GM12874 (cell line): ENCODE data around the gene RELL1.

Experiments
- TF ChIP-seq, protein P1 (sequence below): IDR thresholded peaks from 2 replicates; pipeline ENCODE4 v1.5.1; 2011; ENCODE audit warnings: low read depth, mild to moderate bottlenecking, control low read depth, low read length, moderate library complexity; ENCODE audit not compliant: insufficient read depth

The RELL1 gene, protein sequence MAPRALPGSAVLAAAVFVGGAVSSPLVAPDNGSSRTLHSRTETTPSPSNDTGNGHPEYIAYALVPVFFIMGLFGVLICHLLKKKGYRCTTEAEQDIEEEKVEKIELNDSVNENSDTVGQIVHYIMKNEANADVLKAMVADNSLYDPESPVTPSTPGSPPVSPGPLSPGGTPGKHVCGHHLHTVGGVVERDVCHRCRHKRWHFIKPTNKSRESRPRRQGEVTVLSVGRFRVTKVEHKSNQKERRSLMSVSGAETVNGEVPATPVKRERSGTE

DNA sequence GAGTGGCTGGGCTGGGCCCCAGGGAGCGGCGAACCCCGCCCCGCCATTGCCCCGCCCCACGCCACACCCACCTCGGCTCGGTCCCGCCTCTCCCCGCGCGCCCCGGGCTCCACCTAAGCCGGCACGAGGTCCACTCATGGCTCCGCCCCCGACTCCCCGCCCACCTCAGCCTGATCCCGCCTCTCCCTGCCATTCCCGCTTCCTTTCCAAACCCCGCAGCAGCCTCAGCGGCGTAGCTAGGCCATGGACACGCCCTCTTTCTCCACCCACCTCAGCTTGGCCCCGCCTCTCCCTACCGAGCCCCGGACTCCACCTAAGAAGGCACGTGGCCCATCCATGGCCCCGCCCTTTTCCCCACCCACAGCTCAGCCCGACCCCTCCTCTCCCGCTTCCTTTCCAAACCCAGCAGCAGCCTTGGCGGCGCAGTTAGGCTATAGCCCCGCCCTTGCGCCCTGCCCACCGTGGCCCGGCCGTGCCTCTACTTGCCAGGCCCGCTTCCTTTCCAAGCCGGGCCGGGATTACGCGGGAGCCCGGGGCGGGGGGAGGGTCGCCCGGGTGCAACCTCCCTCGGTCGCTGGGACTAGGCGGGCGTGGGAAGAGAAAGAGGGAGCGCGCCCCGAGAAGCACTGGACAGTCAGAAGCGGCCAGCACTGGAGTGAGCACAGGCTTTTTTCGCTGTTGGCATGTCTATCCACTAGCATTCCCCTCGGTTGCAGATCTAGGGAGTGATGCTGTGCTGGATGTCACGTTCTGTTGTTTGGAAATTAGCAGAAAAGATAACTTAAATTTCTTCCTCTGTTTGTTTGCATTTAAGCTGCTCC, at the start of gene RELL1:
Gene RELL1, minus strand, starts transcription at position 4 of the 821 bp plus-strand sequence. CDS start 89 bp downstream, outside the sequence.
- TF ChIP-seq, protein P1, sequence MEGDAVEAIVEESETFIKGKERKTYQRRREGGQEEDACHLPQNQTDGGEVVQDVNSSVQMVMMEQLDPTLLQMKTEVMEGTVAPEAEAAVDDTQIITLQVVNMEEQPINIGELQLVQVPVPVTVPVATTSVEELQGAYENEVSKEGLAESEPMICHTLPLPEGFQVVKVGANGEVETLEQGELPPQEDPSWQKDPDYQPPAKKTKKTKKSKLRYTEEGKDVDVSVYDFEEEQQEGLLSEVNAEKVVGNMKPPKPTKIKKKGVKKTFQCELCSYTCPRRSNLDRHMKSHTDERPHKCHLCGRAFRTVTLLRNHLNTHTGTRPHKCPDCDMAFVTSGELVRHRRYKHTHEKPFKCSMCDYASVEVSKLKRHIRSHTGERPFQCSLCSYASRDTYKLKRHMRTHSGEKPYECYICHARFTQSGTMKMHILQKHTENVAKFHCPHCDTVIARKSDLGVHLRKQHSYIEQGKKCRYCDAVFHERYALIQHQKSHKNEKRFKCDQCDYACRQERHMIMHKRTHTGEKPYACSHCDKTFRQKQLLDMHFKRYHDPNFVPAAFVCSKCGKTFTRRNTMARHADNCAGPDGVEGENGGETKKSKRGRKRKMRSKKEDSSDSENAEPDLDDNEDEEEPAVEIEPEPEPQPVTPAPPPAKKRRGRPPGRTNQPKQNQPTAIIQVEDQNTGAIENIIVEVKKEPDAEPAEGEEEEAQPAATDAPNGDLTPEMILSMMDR = no peak

DNA sequence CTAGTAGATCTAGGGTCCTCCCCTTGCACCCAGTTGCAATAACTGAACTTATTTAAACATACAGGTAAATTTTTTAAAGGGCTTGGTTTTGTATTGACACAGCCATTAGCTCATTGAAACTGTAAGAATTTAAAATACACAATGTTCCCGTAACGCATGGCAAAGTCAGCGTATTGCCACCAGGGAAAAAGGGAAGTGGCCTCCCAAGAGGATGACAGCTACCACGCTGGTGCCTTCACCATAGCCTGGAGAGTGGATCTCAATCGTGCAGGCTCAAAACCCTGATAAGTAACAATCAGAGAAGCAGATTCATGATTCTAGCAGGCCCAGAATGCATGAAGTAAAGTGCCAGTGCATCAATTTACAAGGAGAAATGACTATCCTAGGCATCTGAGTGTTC, 49.4 kb upstream of the RELL1 start:
- TF ChIP-seq, protein P1 = no peak

DNA sequence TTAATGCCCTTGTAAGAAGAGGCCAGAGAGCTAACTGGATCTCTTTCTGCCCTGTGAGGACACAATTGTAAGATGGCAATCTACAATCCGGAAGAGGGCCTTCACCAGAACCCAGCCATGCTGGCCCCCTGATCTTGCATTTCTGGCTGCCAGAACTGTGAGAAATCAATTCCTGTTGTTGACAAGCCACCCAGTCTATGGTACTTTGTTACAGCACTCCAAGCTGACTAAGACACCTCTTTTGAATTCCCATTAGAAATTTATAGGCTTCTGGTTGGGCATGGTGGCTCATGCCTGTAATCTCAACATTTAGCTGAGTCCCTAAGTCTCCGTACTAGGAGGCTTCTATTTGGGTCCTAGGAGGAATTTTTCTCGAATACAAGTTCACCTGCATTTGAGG, 48.8 kb upstream of the RELL1 start:
- TF ChIP-seq, protein P1 = no peak

DNA sequence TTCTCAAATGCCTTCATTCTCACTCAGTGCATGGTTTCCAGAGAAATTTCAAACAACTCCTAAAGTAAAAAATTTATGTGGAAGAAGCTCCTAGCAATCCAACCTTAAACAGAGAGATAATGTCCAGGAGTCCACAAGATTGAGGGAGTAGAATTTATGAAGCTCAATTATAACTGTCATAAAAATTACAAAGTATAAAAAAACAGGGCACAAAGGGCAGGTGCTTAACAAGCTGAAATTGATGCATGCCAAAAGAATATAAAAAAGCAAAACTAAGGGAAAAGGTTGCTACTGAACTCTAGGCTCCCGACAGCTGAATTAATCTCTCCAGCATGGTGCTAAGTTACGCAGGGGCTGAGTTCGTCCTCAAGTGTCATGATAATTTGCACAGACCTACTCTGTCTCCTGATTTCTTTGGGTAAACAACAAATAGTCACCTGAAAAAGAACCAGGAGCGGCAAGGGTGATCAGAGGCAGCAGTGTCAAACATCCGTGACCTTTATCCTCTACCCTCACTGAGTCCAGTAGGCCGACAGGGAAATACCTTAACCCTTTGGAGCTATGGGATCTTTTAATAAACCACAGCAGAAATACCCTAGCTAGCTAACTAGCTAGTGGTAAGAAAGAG, 47.2 kb upstream of the RELL1 start:
- TF ChIP-seq, protein P1 = no peak

DNA sequence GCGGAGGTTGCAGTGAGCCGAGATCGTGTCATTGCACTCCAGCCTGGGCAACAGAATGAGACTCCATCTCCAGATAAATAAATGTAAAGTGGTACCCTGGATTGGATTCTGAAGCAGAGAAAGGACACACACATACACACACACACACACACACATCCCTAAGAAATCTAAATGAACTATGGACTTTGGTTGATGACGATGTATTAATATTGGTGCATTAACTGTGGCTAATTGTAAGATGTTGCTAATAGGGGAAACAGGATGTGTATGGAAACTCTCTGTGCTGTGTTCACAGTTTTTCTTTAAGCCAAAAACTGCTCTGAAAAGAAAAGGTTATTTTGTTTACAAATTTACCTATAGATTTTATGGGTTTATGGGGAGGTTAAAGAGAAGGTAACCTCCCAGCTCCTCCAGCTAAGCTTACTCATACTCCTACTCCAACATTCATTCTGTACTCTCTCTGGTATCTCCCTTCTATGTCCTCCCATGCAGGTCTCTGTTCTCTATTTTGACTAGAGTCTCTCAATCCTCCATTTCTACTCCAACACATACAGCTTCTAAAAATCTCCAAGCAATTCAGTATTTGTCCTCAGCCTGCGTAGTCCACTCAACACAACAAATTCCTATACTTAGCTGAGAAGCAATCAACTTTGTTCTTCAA, 46.5 kb upstream of the RELL1 start:
- TF ChIP-seq, protein P1 = no peak

DNA sequence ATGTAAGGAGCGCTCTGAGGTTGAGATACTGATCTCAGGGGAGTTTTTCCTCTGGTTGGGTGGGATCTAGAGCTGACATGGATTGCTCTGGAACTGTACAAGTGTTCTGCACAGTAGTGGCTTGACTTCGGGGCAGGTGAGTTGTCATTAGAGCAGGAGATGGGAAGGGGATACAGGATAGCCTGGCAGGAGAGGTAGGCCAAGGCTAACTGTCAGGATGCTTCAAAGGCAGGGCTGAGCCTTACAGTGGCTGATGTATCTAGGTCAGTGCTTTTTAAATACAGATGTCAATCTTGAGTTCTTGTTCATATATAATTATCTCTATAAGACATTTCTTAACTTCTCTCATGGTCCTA, 43.5 kb upstream of the RELL1 start:
- TF ChIP-seq, protein P1 = no peak

DNA sequence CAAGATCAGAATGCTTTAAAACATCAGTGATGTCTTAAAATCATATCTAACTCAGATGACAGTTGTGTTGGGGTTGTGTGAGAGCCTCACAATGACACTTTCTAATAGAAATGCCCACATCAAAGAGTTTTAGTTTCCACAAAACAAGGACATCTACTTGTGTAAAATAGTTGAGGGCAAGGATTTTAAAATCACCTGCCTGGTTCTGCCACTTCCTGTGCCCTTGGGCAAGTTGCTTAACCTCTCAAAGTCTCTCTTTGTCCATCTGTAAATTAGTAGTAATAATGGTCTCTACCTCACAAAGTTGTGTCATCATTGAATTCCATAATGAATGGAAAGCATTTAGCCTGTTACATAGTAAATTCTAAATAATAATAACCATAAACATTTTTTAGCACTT, 41.9 kb upstream of the RELL1 start:
- TF ChIP-seq, protein P1 = no peak
